CD4-positive, CD25-positive, alpha-beta regulatory T cell (primary cell): Measurements from ENCODE around the gene MYO3B. TPM values are rescaled to one million over a fixed set of nuclear protein-coding genes. Genes with fewer than 3 reads are reported as not detected.

Experiments used
- ATAC-seq, 2 donors: fragments of 150-1000 bp; cut with Tn5 transposase; one replicate each; pipeline ENCODE4 v1.10.0; 2021; ENCODE audit warnings: low read depth in 2 of 2, moderate number of reproducible peaks in 2 of 2, moderate library complexity in 1 of 2
- DNase-seq, 3 donors: peaks; one replicate each; pipeline versions ENCODE4 v3.0.0 to v3.0.0-alpha.2; 2012 to 2022; ENCODE audit warnings: mixed read lengths in 1 of 3
- H3K27ac ChIP-seq: one replicate; pipeline ENCODE4 v1.7.0; 2013; ENCODE audit warnings: mild to moderate bottlenecking, low read length; ENCODE audit not compliant: insufficient read depth, poor library complexity, severe bottlenecking
- H3K27me3 ChIP-seq: one replicate; pipeline ENCODE4 v1.7.0; 2013; ENCODE audit warnings: low read length; ENCODE audit not compliant: control insufficient read depth, insufficient read depth
- H3K36me3 ChIP-seq: one replicate; pipeline ENCODE4 v1.7.0; 2013; ENCODE audit warnings: mild to moderate bottlenecking, low read length, moderate library complexity; ENCODE audit not compliant: control insufficient read depth, insufficient read depth
- H3K4me1 ChIP-seq: 2 replicates; pipeline ENCODE4 v1.7.0; 2013; ENCODE audit warnings: mild to moderate bottlenecking, low read length; ENCODE audit not compliant: insufficient read depth, control insufficient read depth, poor library complexity, severe bottlenecking
- H3K4me3 ChIP-seq: one replicate; pipeline ENCODE4 v1.7.0; 2013; ENCODE audit warnings: low read depth, mild to moderate bottlenecking, low read length, moderate library complexity
- H3K9me3 ChIP-seq, 2 experiments: 1 replicate in 1 of 2; 2 replicates in 1 of 2; pipeline ENCODE4 v1.7.0; 2013; ENCODE audit warnings: low read length in 2 of 2, mild to moderate bottlenecking in 1 of 2, moderate library complexity in 1 of 2; ENCODE audit not compliant: control insufficient read depth in 2 of 2
- H3K27ac Mint-ChIP-seq, 3 donors: one replicate each; pipeline ENCODE4 v1.8.0; 2020 to 2022; ENCODE audit warnings: mild to moderate bottlenecking in 3 of 3, mixed read lengths in 3 of 3, moderate library complexity in 2 of 3
- H3K27me3 Mint-ChIP-seq: one replicate; pipeline ENCODE4 v1.8.0; 2022; ENCODE audit warnings: mild to moderate bottlenecking, mixed read lengths
- H3K36me3 Mint-ChIP-seq: one replicate; pipeline ENCODE4 v1.8.0; 2020; ENCODE audit warnings: mixed read lengths
- H3K4me1 Mint-ChIP-seq, 4 donors: one replicate each; pipeline ENCODE4 v1.8.0; 2020 to 2022; ENCODE audit warnings: mixed read lengths in 4 of 4, mild to moderate bottlenecking in 1 of 4
- H3K4me3 Mint-ChIP-seq, 4 donors: one replicate each; pipeline ENCODE4 v1.8.0; 2020 to 2022; ENCODE audit warnings: mild to moderate bottlenecking in 4 of 4, mixed read lengths in 4 of 4, moderate library complexity in 3 of 4
- H3K9me3 Mint-ChIP-seq, 7 donors: one replicate each; pipeline ENCODE4 v1.8.0; 2020 to 2022; ENCODE audit warnings: mixed read lengths in 7 of 7, mild to moderate bottlenecking in 3 of 7, moderate library complexity in 2 of 7
- polyA plus RNA-seq, 4 donors: library from polyadenylated mRNA; unstranded; fragments of 300-500 nt; fragmentation: Illumina TruSeq; gene quantifications; one replicate each; pipeline ENCODE4 v1.2.3, GENCODE V29; 2021
- total RNA-seq: library from RNA; stranded (reverse); gene quantifications from one replicate; pipeline ENCODE4 v1.2.3, GENCODE V29; 2022

MYO3B gene
- total and polyA plus RNA-seq, 5 donors from 2014 or later: not detected

DNA sequence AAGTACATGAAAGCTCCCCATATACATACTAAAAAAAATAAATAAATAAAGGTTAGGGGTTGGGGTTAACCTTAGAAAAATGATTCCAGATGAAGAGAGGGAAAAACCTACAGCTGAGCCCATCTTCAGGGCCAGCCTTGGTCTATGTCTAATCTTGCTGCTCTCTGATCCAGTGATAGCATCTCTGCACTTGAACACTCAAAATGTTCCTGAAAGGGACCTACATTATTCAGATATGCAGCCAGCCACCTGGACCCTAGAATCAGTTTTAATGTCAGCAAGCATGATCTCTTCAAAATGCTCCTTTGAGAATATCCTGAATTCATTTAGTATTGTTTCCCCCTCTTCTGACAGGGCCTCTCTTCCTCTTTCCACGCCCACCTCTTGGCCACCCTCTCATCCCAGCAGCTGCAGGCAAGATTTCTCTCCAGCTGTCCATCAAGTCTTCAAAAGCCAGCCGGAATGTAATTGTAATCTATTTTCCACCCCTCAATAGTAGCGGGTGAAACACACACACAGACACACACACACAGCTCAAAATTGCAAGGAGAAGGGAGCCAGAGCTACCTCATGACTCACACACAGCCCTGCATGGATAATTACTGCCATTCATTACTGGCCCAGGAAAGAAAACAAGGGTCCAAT lies 135.5 kb downstream of the MYO3B start:
- ATAC-seq: no peak
- Histone ChIP-seq H3K4me1 (no peaks in the 10 kb centered on the region), H3K36me3 (no peaks in the 10 kb centered on the region), H3K4me3 (no peak overlapping the region), H3K9me3 (no peaks in the 10 kb centered on the region), H3K27ac (no peak overlapping the region), H3K27me3 (no peaks in the 10 kb centered on the region)
- H3K36me3 Mint-ChIP-seq: no peaks in the 10 kb centered on the region
- H3K27ac Mint-ChIP-seq: no peak overlapping the region
- DNase-seq: no peak
- peaks cover 0 to 8% (median 0%) of the 10 kb centered on the region in 7 donors for H3K9me3 Mint-ChIP-seq
- no peak overlapping the region for H3K4me3 Mint-ChIP-seq
- no peaks in the 10 kb centered on the region for H3K4me1 Mint-ChIP-seq
- H3K27me3 Mint-ChIP-seq: peaks cover 6% of the 10 kb centered on the region

DNA sequence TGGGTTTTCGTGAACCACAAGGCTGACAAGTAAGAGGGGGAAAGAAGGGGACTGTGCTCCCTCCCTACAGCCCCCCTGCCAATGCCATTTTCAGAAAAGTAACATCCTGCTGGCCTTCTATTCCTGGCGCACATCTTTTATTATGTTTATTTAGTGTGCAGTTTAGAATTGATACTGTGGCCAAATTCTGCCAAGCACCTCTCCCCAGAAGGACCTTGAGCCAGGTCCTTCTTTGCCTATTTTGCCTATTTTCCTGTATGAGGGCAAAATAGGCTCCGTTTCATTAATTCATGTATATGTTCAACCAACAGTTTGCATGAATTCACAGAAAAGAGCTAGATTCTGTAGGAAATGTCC lies 136.0 kb downstream of the MYO3B start:
- no peak overlapping the region for H3K4me3 Mint-ChIP-seq
- peaks cover 0 to 9% (median 0%) of the 10 kb centered on the region in 7 donors for H3K9me3 Mint-ChIP-seq
- no peaks in the 10 kb centered on the region for H3K36me3 ChIP-seq
- no peak overlapping the region for H3K4me3 ChIP-seq
- H3K27ac Mint-ChIP-seq: no peak overlapping the region
- H3K27me3 ChIP-seq: no peaks in the 10 kb centered on the region
- H3K9me3 ChIP-seq: no peaks in the 10 kb centered on the region
- no peaks in the 10 kb centered on the region for H3K36me3 Mint-ChIP-seq
- no peak for DNase-seq
- H3K27ac ChIP-seq: no peak overlapping the region
- H3K4me1 Mint-ChIP-seq: no peaks in the 10 kb centered on the region
- ATAC-seq: no peak
- H3K4me1 ChIP-seq: no peaks in the 10 kb centered on the region
- H3K27me3 Mint-ChIP-seq: peaks cover 5% of the 10 kb centered on the region

DNA sequence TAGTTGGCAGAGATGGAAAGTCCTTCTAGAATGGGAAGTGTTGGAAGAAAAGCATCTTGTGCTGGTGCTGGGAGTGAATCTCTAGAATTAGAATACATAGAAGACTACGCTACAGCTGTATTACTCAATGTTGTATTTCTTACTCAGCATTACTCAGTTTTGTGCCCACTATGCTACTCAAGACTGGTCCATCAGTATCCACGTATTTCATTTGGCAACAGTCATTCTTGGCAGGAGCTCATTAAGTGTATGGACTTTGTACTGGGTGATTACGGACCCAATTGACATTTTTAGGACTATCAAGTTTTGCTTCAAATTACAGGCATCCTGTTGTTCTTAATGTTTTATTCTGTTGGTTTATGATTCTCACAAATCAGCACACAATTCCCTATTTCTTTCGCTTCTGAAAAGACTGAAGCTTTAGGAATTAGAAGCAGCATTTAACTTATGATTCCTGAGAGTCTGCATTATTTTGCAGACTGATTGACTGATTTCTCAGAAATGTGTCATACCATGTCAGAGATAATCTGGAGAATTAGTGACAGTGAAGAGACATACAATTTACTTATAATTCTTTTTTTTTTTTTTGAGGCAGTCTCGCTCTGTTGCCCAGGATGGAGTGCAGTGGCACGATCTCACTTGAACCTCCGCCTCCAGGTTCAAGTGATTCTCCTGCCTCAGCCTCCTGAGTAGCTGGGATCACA lies 136.9 kb downstream of the MYO3B start:
- Mint-ChIP-seq H3K4me1 (no peaks in the 10 kb centered on the region), H3K27me3 (peaks cover 5% of the 10 kb centered on the region), H3K27ac (no peak overlapping the region), H3K9me3 (peaks cover 0 to 9% (median 0%) of the 10 kb centered on the region in 7 donors), H3K4me3 (no peak overlapping the region), H3K36me3 (no peaks in the 10 kb centered on the region)
- Histone ChIP-seq H3K4me1 (no peaks in the 10 kb centered on the region), H3K27me3 (no peaks in the 10 kb centered on the region), H3K9me3 (no peaks in the 10 kb centered on the region), H3K36me3 (no peaks in the 10 kb centered on the region), H3K4me3 (no peak overlapping the region), H3K27ac (no peak overlapping the region)
- ATAC-seq: no peak
- DNase-seq: no peak

DNA sequence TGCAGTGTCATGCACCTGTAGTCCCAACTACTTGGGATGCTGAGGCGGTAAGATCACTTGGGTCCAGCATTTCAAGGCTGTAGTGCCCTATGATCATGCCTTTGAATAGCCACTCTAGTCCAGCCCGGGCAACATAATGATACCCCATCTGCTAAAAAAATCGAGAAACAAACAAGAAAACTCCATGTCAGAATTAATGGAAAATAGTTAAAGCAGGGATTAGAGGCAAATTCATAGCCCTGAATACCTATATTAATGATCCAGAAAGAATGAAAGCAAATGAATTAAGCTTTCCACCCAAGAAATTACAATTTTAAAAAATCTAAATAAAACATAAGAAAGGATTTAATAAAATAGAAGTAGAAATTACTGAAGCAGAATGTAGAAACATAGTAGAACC lies 143.0 kb downstream of the MYO3B start:
- H3K36me3 ChIP-seq: no peaks in the 10 kb centered on the region

DNA sequence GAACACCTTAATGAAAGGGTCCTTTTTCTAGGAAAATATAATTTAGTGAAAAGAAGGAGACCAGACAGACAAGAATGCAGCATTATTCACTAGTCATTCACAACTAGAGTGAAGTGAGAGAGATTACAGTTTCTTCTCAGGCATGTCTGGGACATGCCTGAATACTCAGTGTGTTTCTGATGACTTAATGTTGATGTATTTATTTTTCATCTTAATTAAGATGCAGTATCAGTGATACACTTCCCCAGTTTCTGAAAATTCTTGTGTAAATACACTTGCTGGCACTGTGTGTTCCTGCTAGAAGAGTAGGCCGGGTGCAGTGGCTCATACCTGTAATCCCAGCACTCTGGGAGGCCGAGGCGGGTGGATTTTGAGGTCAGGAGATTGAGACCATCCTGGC lies 143.6 kb downstream of the MYO3B start:
- H3K4me3 ChIP-seq: no peak overlapping the region
- Mint-ChIP-seq H3K4me1 (no peaks in the 10 kb centered on the region), H3K36me3 (no peaks in the 10 kb centered on the region), H3K4me3 (no peak overlapping the region), H3K9me3 (peaks cover 0 to 11% (median 2%) of the 10 kb centered on the region in 7 donors), H3K27ac (no peak overlapping the region), H3K27me3 (no peaks in the 10 kb centered on the region)
- ATAC-seq (no peak), DNase-seq (no peak)
- peaks cover 2% of the 10 kb centered on the region for H3K27me3 ChIP-seq
- H3K27ac ChIP-seq: no peak overlapping the region
- H3K4me1 ChIP-seq: no peaks in the 10 kb centered on the region
- H3K9me3 ChIP-seq: peaks cover 0 to 4% of the 10 kb centered on the region in 2 experiments
- no peaks in the 10 kb centered on the region for H3K36me3 ChIP-seq

More for the DNA sequence above, 143.0 kb downstream of the MYO3B start:
- Mint-ChIP-seq H3K27me3 (no peaks in the 10 kb centered on the region), H3K36me3 (no peaks in the 10 kb centered on the region), H3K27ac (no peak overlapping the region), H3K9me3 (peaks cover 0 to 11% (median 2%) of the 10 kb centered on the region in 7 donors), H3K4me1 (no peaks in the 10 kb centered on the region), H3K4me3 (no peak overlapping the region)
- DNase-seq (no peak), ATAC-seq (no peak)
- H3K4me3 ChIP-seq: no peak overlapping the region
- H3K27ac ChIP-seq: no peak overlapping the region
- no peaks in the 10 kb centered on the region for H3K4me1 ChIP-seq
- H3K27me3 ChIP-seq: peaks cover 2% of the 10 kb centered on the region
- H3K9me3 ChIP-seq: peaks cover 0 to 4% of the 10 kb centered on the region in 2 experiments

DNA sequence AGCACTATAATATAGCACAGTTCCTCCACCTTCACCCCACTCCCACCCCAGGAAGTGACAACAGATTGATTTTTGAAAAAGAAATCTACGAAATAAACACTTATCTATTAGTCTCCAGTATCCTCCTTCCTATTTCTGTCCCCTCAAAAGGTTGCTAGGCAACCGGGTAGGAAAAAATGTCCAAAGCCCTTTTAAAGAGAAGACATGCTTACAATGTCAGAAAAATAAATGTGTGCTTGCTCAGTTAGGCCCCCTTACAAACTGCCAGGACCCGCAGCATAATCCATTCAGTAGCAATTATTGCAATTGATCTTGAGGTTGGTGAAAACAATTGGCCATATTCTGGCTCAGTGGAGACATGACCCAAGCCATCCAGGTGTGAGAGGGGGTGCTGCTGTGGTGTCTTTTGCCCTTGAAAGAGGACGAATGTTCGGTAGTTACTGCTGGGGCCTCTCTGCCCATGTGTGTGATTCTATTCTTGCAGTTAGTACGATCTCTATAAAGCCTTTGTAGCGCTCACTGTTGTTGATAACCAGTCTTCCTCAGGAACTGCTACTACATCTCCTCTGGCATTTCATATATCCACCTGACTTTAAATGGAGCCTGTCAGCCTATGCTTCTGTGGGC lies 144.3 kb downstream of the MYO3B start:
- no peaks in the 10 kb centered on the region for H3K27me3 Mint-ChIP-seq
- H3K27ac Mint-ChIP-seq: no peak overlapping the region
- Histone ChIP-seq H3K9me3 (peaks cover 0 to 4% of the 10 kb centered on the region in 2 experiments), H3K4me1 (no peaks in the 10 kb centered on the region), H3K27ac (no peak overlapping the region), H3K36me3 (no peaks in the 10 kb centered on the region), H3K4me3 (no peak overlapping the region), H3K27me3 (peaks cover 2% of the 10 kb centered on the region)
- DNase-seq: no peak
- peaks cover 0 to 11% (median 2%) of the 10 kb centered on the region in 7 donors for H3K9me3 Mint-ChIP-seq
- peak overlapping the region in 1 of 4 donors; percentile 43 for H3K4me3 Mint-ChIP-seq
- H3K36me3 Mint-ChIP-seq: no peaks in the 10 kb centered on the region
- ATAC-seq: no peak
- H3K4me1 Mint-ChIP-seq: no peaks in the 10 kb centered on the region

DNA sequence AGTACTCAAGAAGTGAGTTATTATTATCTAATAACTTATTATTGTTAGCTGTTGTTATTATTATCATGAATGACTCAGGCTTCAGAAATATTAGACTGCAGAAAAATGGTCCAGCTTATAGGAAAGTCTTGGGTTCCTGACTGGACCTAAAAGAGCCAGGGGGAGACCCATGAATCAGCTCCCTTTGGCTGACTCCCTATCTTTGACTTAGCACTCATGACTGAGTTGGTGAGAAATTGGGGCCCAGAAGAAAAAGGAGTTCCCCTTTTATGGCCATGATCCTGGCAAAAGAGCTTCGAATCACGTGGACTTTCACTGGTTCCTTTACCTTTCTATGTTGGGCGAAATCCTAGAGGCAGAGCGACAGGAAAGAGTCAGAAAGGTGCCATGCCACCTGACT lies 145.8 kb downstream of the MYO3B start:
- Mint-ChIP-seq H3K27me3 (no peaks in the 10 kb centered on the region), H3K4me3 (no peak overlapping the region), H3K4me1 (no peaks in the 10 kb centered on the region), H3K36me3 (no peaks in the 10 kb centered on the region), H3K9me3 (peaks cover 0 to 11% (median 2%) of the 10 kb centered on the region in 7 donors), H3K27ac (no peak overlapping the region)
- ATAC-seq (no peak), DNase-seq (no peak)
- Histone ChIP-seq H3K36me3 (no peaks in the 10 kb centered on the region), H3K4me1 (no peaks in the 10 kb centered on the region), H3K9me3 (peaks cover 0 to 4% of the 10 kb centered on the region in 2 experiments), H3K4me3 (no peak overlapping the region), H3K27me3 (peaks cover 2% of the 10 kb centered on the region), H3K27ac (no peak overlapping the region)
